ENCODE measurements around the gene FAM210A.
"Not testable (repeated sequence)": the region's sequence is repeated elsewhere in the genome, so short reads cannot be mapped to it uniquely, and the experiment has no call there.

The FAM210A gene

DNA sequence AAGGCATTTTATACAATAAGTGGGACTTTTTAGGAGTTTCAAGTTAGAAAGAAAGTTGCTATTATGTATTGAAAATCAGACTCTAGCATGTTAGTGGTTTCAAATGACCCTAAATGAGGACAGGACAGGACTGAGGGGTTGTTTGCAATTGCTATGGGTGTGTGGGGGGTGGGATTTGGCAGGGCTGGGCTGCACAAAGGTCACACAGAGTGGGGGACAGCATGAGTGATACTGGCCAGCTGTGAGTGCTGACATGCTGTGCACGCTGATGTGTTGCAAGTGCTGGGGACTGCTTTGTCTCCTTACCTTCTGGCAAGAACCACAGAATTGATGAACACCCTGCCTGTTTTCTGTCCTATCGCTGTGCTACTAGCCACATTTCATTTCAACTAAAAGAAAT lies 29.9 kb upstream of the FAM210A start:
- no peak for DNase-seq (ENCODE audit: low read depth)
- H3K4me3 ChIP-seq (ENCODE audit: control insufficient read depth, low read depth, low read length): no peak overlapping the region
- TF ChIP-seq, protein P1, sequence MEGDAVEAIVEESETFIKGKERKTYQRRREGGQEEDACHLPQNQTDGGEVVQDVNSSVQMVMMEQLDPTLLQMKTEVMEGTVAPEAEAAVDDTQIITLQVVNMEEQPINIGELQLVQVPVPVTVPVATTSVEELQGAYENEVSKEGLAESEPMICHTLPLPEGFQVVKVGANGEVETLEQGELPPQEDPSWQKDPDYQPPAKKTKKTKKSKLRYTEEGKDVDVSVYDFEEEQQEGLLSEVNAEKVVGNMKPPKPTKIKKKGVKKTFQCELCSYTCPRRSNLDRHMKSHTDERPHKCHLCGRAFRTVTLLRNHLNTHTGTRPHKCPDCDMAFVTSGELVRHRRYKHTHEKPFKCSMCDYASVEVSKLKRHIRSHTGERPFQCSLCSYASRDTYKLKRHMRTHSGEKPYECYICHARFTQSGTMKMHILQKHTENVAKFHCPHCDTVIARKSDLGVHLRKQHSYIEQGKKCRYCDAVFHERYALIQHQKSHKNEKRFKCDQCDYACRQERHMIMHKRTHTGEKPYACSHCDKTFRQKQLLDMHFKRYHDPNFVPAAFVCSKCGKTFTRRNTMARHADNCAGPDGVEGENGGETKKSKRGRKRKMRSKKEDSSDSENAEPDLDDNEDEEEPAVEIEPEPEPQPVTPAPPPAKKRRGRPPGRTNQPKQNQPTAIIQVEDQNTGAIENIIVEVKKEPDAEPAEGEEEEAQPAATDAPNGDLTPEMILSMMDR (conservative IDR thresholded peaks at IDR 0.05; ENCODE audit: control insufficient read depth, insufficient read depth, low read depth, low read length): no peak

- not testable (repeated sequence) for DNase-seq (ENCODE audit: low read depth); H3K4me3 ChIP-seq (ENCODE audit: control insufficient read depth, low read depth, low read length)
Observed at GRCh38 chr18:13751599-13751998, 25.2 kb upstream of the FAM210A start.

- DNase-seq (ENCODE audit: low read depth): no peak
- H3K4me3 ChIP-seq (ENCODE audit: control insufficient read depth, low read depth, low read length): no peak overlapping the region
- TF ChIP-seq, protein P1 (conservative IDR thresholded peaks at IDR 0.05; ENCODE audit: control insufficient read depth, insufficient read depth, low read depth, low read length): peak; percentile 4
Observed at GRCh38 chr18:13746633-13747032, 20.3 kb upstream of the FAM210A start.

- no peak for DNase-seq (ENCODE audit: low read depth)
- TF ChIP-seq, protein P1 (conservative IDR thresholded peaks at IDR 0.05; ENCODE audit: control insufficient read depth, insufficient read depth, low read depth, low read length): no peak
Observed at GRCh38 chr18:13745696-13746095, 19.3 kb upstream of the FAM210A start.

GRCh38 chr18:13735681-13736080 lies 9.3 kb upstream of the FAM210A start:
- no peak overlapping the region for H3K4me3 ChIP-seq (ENCODE audit: control insufficient read depth, low read depth, low read length)
- TF ChIP-seq, protein P1 (conservative IDR thresholded peaks at IDR 0.05; ENCODE audit: control insufficient read depth, insufficient read depth, low read depth, low read length): no peak
- no peak for DNase-seq (ENCODE audit: low read depth)

More at GRCh38 chr18:13745696-13746095, 19.3 kb upstream of the FAM210A start:
- H3K4me3 ChIP-seq (ENCODE audit: control insufficient read depth, low read depth, low read length): no peak overlapping the region

DNA sequence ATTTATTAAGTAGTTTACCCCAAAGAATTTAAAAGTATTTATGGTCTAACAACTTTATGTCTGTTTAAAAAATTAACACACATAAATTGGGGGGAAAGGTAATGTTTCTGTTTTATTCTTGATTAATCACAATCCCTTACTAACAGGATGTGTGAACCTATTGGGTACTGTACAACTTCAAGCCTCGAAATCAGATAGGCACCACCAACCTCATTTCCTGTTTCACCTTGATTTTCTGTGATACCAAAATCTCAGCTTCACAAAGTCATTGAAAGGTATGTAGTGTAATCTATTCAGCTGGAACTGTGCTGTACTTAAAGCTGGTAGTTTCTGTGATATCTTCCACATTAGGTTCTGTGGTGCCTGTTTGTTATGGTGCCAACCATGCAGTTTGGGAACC lies 4.1 kb upstream of the FAM210A start:
- H3K4me3 ChIP-seq (ENCODE audit: control insufficient read depth, low read depth, low read length): no peak overlapping the region
- DNase-seq (ENCODE audit: low read depth): no peak
- TF ChIP-seq, protein P1 (conservative IDR thresholded peaks at IDR 0.05; ENCODE audit: control insufficient read depth, insufficient read depth, low read depth, low read length): no peak

GRCh38 chr18:13726972-13727331 lies 594 bp upstream of the FAM210A start:
- DNase-seq (ENCODE audit: low read depth): peak; percentile 57
- TF ChIP-seq, protein P1 (conservative IDR thresholded peaks at IDR 0.05; ENCODE audit: control insufficient read depth, insufficient read depth, low read depth, low read length): no peak
- H3K4me3 ChIP-seq (ENCODE audit: control insufficient read depth, low read depth, low read length): peak overlapping the region; percentile 92

Measured in fibroblast of mammary gland (primary cell).